GM21447 (cell line): ENCODE results near the gene ELOA2.
"Not testable (repeated sequence)": the region's sequence is repeated elsewhere in the genome, so short reads cannot be mapped to it uniquely, and the experiment has no call there.

Experiments
- ATAC-seq: cut with Tn5 transposase; IDR thresholded peaks from one replicate; pipeline ENCODE4 v1.9.1; 2021; ENCODE audit not compliant: unreplicated experiment

ELOA2 gene, protein sequence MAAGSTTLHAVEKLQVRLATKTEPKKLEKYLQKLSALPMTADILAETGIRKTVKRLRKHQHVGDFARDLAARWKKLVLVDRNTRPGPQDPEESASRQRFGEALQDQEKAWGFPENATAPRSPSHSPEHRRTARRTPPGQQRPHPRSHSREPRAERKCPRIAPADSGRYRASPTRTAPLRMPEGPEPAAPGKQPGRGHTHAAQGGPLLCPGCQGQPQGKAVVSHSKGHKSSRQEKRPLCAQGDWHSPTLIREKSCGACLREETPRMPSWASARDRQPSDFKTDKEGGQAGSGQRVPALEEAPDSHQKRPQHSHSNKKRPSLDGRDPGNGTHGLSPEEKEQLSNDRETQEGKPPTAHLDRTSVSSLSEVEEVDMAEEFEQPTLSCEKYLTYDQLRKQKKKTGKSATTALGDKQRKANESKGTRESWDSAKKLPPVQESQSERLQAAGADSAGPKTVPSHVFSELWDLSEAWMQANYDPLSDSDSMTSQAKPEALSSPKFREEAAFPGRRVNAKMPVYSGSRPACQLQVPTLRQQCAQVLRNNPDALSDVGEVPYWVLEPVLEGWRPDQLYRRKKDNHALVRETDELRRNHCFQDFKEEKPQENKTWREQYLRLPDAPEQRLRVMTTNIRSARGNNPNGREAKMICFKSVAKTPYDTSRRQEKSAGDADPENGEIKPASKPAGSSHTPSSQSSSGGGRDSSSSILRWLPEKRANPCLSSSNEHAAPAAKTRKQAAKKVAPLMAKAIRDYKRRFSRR

DNA sequence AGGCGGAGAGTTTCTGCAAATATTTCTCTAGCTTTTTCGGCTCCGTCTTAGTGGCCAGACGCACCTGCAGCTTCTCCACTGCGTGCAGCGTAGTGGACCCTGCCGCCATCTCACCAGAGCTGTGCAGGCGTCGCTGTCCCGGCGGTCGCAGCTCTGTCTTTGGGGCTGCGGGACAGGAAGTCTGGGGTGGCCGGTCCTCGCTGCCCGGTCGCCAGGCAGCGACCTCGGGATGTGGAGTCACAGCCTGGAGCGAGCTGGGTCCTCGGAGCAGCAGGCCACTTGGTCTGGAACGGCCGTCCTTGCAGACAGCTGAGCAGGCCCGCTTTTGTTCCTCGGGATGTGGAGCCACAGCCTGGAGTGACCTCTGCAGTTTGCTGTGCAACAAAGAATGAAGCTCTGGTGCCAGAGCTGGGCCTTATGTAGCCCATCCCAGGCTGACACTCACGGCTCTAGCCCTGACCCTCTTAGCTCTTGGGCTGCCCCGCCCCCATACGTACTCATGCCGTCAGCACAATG lies at the start of gene ELOA2:
TSS of gene ELOA2 (minus strand) at position 466 of the 516 bp plus-strand sequence. CDS start at position 109, 357 bp downstream.
- ATAC-seq: no peak

DNA sequence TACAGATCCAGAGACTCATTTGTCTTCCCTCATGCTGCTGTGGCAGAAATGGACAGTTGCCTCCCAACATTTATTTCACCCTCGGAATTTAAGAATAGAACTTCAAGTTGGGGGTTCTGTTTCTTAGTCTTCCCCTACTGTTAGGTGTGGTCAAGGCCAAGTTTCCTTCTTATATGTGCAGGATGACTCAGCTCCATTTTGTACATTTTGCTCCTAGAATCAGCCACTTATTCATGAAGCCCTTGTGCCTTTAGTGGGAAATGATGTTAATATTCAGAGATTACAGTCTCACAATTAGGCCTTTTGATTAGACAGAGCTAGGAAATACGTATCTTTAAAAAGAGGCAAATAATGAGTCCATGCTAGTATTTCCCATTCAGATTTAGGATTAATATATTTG lies 46.2 kb upstream of the ELOA2 start:
- no peak for ATAC-seq

DNA sequence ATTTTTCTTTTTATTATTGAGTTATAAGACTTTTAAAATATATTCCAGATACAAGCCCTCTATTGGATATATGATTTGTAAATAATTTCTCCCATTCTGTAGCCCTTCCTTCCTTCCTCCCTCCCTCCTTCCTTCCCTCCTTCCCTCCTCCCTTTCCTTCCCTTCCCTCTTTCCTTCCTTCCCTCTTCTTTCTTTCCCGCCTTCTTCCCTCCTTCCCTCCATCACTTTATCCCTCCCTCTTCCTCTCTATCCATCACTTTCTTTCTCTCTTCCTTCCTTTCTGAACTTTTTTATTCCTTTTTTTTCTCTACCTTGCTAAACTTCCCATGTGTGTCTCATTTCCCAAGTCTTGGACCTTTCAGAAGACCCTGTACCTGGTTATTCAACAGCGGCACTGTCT lies 45.5 kb upstream of the ELOA2 start:
- ATAC-seq: no peak

DNA sequence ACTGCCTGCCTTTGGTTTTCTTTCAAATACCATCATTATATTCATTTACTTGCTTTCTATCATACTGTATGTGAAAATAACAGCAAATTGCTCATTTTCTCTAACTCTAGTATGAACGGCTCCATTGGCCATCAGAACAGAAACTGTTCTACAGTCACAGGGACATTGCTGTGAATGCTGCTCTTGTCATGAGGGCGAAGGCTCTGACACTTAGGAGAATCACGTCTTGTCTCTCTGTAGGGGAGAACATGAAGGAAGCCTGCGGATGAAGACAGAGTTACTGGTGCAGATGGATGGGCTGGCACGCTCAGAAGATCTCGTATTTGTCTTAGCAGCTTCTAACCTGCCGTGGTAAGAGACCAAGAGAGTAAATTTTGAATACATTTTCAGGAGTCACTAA lies 41.7 kb upstream of the ELOA2 start:
- no peak for ATAC-seq

DNA sequence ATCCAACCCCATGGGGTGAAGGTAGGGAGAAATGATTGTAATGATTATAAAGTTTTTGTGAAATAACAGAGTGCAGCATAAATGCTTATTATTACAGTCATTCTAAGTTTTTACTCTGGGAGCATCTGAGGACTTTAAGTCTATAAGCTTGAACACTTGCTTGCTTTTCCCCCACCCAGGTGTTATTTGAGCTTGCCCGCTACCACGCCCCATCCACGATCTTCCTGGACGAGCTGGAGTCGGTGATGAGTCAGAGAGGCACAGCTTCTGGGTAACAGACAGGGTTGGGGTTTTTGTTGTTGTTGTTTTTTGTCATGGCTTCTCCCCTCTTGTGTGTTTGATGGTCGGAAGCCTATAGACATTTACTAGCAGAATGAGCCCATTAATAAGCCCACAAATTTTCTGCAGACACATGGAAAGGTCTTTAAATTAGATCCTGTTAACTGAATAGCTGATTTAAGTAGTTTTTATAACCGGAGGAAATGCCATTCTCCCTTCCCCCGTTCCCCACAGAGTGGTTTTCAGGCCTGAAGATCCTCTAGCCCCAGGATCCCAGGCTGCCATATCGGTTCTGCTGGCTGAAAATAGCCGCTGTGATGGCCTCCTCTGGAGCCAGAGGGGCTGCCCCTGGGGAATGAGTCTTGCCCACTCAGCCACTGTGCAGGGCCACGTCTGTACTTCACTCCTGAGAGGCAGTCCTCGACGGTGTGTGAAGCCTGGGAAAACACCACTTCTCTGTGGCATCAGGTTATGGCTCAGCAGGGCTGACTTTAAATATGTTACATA lies 39.9 kb upstream of the ELOA2 start:
- no peak for ATAC-seq

- ATAC-seq: no peak
These were observed 32.2 kb upstream of the ELOA2 start for GRCh38 chr18:47067648-47068047.

- ATAC-seq: no peak
These were observed 27.7 kb upstream of the ELOA2 start for GRCh38 chr18:47063096-47063495.

- ATAC-seq: no peak
These were observed 27.1 kb upstream of the ELOA2 start for GRCh38 chr18:47062471-47062870.

DNA sequence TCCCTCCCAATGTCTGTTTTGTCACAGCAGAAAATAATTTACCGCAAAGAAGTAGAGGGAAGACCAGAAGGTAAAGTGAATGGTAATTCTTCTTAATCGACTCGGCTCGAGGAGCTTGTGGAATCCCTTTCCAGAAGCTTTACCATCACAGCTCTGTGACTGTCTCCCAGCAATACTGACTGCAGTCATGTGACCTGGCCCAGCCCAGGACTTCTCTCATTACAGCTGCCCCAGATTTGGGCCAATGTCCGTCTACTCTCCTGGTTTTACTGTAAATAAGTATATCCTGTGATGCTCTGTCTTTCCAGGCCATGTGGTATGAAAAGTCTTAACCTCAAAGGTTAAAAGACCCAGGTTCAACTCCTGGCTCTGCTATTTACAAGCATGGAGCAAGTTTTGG lies 18.9 kb upstream of the ELOA2 start:
- no peak for ATAC-seq

DNA sequence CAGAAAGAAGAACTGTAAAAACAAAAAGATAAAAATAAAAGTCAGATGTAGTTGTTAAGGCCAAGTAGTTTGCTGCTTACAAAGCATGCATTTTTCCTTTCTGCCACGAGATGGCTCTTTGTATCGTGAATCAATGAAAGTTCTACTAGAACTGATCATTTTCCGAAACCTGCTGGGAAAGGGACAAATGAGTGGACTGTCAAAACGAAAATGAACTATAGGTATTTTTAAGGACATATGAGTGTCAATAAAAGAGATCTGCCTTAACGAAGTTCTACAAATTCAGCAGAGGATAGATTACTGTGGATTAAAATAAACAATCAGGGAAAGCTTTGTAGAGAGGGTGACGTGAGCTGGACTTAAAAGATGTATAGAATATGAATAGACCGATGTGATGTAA lies 15.0 kb upstream of the ELOA2 start:
- ATAC-seq: no peak

- no peak for ATAC-seq
These were observed 5.6 kb upstream of the ELOA2 start for GRCh38 chr18:47040982-47041381.

DNA sequence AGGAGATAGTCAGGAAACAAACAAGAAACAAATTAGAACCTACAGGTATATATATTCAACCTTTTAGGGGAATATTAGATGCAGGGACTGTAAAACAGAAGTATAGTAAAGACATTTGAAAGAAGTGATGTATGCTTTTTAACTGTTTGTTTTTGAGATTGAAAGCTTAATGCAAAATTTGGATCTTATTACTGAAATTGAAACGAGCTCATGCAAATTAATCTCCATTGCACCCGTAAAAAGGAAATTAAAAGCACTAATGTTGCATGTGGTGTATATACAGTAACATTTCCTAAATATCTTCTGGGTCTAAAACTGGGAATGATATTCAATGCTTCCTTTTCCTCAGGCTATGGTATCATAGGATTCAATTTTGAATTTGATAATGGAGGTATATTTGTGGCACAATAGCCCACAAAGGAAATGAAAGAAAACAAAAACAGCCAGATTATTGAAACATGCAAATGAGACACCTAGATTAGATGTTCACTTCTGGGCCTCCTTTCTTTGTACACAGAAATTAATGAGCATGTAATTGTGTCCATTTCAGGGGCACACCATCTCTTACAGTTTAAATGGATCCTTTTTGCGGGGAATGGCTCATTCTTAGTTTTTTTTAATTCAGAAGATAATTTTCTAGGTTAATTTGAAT lies 1.6 kb upstream of the ELOA2 start:
- no peak for ATAC-seq

DNA sequence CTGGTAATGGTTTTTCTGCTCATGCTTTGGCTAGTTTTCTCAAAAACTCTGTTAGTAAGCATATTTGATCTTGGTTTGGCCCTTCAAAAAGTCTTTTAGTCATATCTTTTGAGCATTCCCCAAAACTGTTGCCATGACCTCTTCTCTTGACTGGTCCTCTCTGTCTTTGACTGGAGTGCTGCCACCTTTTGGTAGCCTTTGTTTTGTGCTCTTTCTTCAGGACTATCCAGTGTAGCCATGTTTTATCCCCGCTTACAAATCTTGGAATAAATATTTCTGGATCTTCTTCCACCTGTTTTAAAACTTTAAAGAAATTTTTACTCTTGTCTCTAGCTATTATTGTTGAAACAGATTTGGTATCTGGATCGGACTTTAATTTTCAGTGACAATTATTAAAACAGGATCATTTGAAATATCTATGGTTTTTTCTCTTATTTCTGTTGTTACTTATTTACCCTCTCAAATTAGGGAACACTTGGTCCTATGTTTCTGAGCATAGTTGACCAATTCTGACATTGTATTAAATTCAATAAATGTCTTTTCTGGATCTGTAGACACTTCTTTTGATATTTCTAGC lies 965 bp upstream of the ELOA2 start:
- ATAC-seq: no peak

DNA sequence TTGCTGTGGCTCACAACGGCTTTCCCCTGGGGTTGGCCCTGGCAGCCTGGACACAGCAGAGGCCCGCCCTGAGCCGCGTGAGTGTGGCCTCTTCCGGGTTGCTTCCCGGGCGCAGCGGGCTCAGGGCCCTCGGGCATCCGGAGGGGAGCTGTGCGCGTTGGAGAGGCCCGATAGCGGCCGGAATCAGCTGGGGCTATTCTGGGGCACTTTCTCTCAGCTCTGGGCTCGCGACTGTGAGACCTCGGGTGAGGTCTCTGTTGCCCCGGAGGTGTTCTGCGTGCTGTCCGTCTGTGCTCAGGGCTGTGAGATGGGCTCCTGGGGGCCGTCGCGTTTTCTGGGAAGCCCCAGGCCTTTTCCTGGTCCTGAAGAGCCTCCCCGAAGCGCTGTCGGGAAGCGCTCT lies 830 bp downstream of the ELOA2 start:
- not testable (repeated sequence) for ATAC-seq

DNA sequence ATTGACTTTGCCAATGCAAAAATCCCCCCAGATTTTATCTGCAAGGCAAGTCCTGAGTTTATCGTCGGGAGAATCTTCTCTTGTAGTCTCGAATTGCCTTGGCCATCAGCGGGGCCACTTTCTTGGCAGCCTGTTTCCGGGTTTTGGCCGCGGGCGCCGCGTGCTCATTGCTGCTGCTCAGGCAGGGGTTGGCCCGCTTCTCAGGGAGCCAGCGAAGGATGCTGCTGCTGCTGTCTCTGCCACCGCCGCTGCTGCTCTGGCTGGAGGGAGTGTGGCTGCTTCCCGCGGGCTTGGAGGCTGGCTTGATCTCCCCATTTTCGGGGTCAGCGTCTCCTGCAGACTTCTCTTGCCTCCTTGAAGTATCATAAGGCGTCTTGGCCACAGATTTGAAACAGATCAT lies 2.5 kb downstream of the ELOA2 start:
- no peak for ATAC-seq

DNA sequence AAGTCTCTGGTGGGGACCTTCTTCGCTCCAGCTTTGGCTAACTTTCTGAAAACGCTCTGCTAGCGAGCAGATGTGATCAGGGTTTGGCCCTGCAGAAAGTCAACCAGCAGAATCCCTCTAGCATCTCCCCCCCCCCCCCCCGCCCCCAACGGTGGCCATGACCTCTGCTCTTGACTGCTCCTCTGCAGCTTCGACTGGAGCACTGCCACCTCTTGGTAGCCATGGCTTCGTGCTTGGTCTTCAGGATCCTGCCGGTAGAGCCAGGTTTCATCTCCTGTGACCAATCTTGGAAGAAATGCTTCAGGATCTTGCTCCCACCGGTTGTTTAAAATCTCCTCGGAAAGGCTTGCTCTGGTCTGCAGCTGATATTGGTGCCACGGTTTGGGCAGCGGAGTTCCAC lies 4.5 kb downstream of the ELOA2 start:
- ATAC-seq: not testable (repeated sequence)

DNA sequence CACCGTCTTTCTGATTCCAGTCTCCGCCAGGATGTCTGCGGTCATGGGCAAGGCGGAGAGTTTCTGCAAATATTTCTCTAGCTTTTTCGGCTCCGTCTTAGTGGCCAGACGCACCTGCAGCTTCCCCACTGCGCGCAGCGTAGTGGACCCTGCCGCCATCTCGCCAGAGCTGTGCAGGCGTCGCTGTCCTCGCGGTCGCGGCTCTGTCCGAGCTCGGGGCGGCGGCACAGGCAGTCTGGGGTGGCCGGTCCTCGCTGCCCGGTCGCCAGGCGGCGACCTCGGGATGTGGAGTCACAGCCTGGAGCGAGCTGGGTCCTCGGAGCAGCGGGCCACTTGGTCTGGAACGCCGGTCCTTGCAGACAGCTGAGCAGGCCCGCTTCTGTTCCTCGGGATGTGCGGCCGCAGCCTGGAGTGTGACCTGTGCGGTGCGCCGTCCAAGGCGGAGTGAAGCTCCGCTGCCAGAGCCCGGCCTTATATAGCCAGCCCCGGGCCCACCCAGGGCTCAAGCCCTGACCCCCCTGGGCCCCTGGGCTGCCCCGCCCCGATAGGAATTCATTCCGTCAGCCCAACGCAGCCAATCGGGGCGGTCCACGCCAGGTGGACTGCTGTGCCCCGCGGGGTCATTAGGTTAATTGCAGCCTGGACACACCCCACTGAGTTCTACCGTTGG lies 5.6 kb downstream of the ELOA2 start:
- not testable (repeated sequence) for ATAC-seq

GRCh38 chr18:47028738-47029137 lies 6.7 kb downstream of the ELOA2 start:
- ATAC-seq: not testable (repeated sequence)

- not testable (repeated sequence) for ATAC-seq
These were observed 9.8 kb downstream of the ELOA2 start for GRCh38 chr18:47025557-47026174.
